Large intestine (tissue), 3 donors: ENCODE results near the gene TMEM271. TPM values are rescaled to one million over a fixed set of nuclear protein-coding genes. Genes with fewer than 3 reads are reported as not detected.
"Not testable (repeated sequence)": the region's sequence is repeated elsewhere in the genome, so short reads cannot be mapped to it uniquely, and the experiment has no call there.

Experiments used
- DNase-seq, 2 donors: peaks; one replicate each; pipeline versions ENCODE4 v3.0.0 to v3.0.0-alpha.2; 2013
- H3K27ac ChIP-seq: one replicate; pipeline ENCODE4 v1.5.1; 2013; ENCODE audit warnings: low read length
- H3K27me3 ChIP-seq: 2 replicates; pipeline ENCODE4 v1.6.1; 2013; ENCODE audit warnings: low read length; ENCODE audit not compliant: control insufficient read depth, insufficient read depth
- H3K36me3 ChIP-seq: 2 replicates; pipeline ENCODE4 v1.6.1; 2013; ENCODE audit warnings: low read length; ENCODE audit not compliant: control insufficient read depth, insufficient read depth
- H3K4me1 ChIP-seq: one replicate; pipeline ENCODE4 v1.6.1; 2013; ENCODE audit warnings: low read length; ENCODE audit not compliant: control insufficient read depth, insufficient read depth
- H3K4me3 ChIP-seq: one replicate; pipeline ENCODE4 v1.5.1; 2013; ENCODE audit warnings: low read length
- H3K9me3 ChIP-seq: one replicate; pipeline ENCODE4 v1.6.1; 2013; ENCODE audit warnings: mild to moderate bottlenecking, low read depth, low read length, moderate library complexity; ENCODE audit not compliant: control insufficient read depth
- WGBS: methylation state at CpG from one replicate; pipeline ENCODE4 v1.1.5; 2013; ENCODE audit warnings: low lambda C conversion rate; ENCODE audit not compliant: insufficient coverage; 5-methylcytosine and 5-hydroxymethylcytosine counted together
- polyA plus RNA-seq: library from polyadenylated mRNA; unstranded; fragments of 120-200 nt; gene quantifications from one replicate; pipeline ENCODE4 v1.2.1, GENCODE V29; 2013

Gene TMEM271
- polyA plus RNA-seq, 1 donor = 0.58 TPM

GRCh38 chr4:560061-560460 lies 16.0 kb downstream of the TMEM271 start:
- Histone ChIP-seq H3K27ac (no peak overlapping the region), H3K27me3 (no peaks in the 10 kb centered on the region), H3K4me3 (no peak overlapping the region), H3K4me1 (no peaks in the 10 kb centered on the region), H3K36me3 (no peaks in the 10 kb centered on the region), H3K9me3 (peaks cover under 1% of the 10 kb centered on the region)
- WGBS = 70% methylated on average over 4 of the region's 9 CpGs
- no peak for DNase-seq

GRCh38 chr4:555566-556275 lies 20.4 kb downstream of the TMEM271 start:
- H3K27me3 ChIP-seq = no peaks in the 10 kb centered on the region
- H3K36me3 ChIP-seq = no peaks in the 10 kb centered on the region
- no CpG with 5 or more reads among the region's 14 CpGs for WGBS
- no peak overlapping the region for H3K4me3 ChIP-seq
- H3K9me3 ChIP-seq = peaks cover 6% of the 10 kb centered on the region
- no peak for DNase-seq
- no peaks in the 10 kb centered on the region for H3K4me1 ChIP-seq
- no peak overlapping the region for H3K27ac ChIP-seq

GRCh38 chr4:554793-555320 lies 21.2 kb downstream of the TMEM271 start:
- no CpG with 5 or more reads among the region's 3 CpGs for WGBS
- H3K27ac ChIP-seq, H3K9me3 ChIP-seq, H3K4me1 ChIP-seq, H3K4me3 ChIP-seq, DNase-seq, H3K27me3 ChIP-seq, H3K36me3 ChIP-seq: not testable (repeated sequence)

- no peaks in the 10 kb centered on the region for H3K4me1 ChIP-seq
- H3K27ac ChIP-seq = no peak overlapping the region
- no peak overlapping the region for H3K4me3 ChIP-seq
- H3K27me3 ChIP-seq = no peaks in the 10 kb centered on the region
- 100% methylated on average over 1 of the region's 5 CpGs for WGBS
- H3K9me3 ChIP-seq = peaks cover 6% of the 10 kb centered on the region
- H3K36me3 ChIP-seq = no peaks in the 10 kb centered on the region
- no peak for DNase-seq
Measured at GRCh38 chr4:552019-552418, 24.1 kb downstream of the TMEM271 start.

- H3K9me3 ChIP-seq, H3K27ac ChIP-seq, H3K27me3 ChIP-seq, H3K4me3 ChIP-seq, H3K36me3 ChIP-seq, DNase-seq, H3K4me1 ChIP-seq: not testable (repeated sequence)
- no CpG with 5 or more reads among the region's 27 CpGs for WGBS
Measured at GRCh38 chr4:550268-550667, 25.8 kb downstream of the TMEM271 start.

GRCh38 chr4:548976-549375 lies 27.1 kb downstream of the TMEM271 start:
- DNase-seq = no peak
- no peak overlapping the region for H3K27ac ChIP-seq
- H3K4me3 ChIP-seq = no peak overlapping the region
- H3K27me3 ChIP-seq = no peaks in the 10 kb centered on the region
- no peaks in the 10 kb centered on the region for H3K36me3 ChIP-seq
- peaks cover 4% of the 10 kb centered on the region for H3K9me3 ChIP-seq
- no peaks in the 10 kb centered on the region for H3K4me1 ChIP-seq
- WGBS = no CpG with 5 or more reads among the region's 8 CpGs

GRCh38 chr4:545612-546011 lies 30.5 kb downstream of the TMEM271 start:
- H3K4me1 ChIP-seq = no peaks in the 10 kb centered on the region
- no CpG with 5 or more reads among the region's 5 CpGs for WGBS
- no peak overlapping the region for H3K4me3 ChIP-seq
- no peaks in the 10 kb centered on the region for H3K9me3 ChIP-seq
- no peak overlapping the region for H3K27ac ChIP-seq
- no peak for DNase-seq
- no peaks in the 10 kb centered on the region for H3K36me3 ChIP-seq
- H3K27me3 ChIP-seq = no peaks in the 10 kb centered on the region

- no CpG with 5 or more reads among the region's 9 CpGs for WGBS
- H3K4me3 ChIP-seq = no peak overlapping the region
- DNase-seq = no peak
- H3K4me1 ChIP-seq = no peaks in the 10 kb centered on the region
- no peaks in the 10 kb centered on the region for H3K27me3 ChIP-seq
- no peaks in the 10 kb centered on the region for H3K9me3 ChIP-seq
- peaks cover under 1% of the 10 kb centered on the region for H3K36me3 ChIP-seq
- H3K27ac ChIP-seq = no peak overlapping the region
Measured at GRCh38 chr4:544386-545105, 31.5 kb downstream of the TMEM271 start.

- Histone ChIP-seq H3K9me3 (no peaks in the 10 kb centered on the region), H3K4me1 (no peaks in the 10 kb centered on the region), H3K4me3 (no peak overlapping the region), H3K27ac (no peak overlapping the region), H3K27me3 (no peaks in the 10 kb centered on the region), H3K36me3 (peaks cover 20% of the 10 kb centered on the region)
- WGBS = no CpG with 5 or more reads among the region's 3 CpGs
- DNase-seq = no peak
Measured at GRCh38 chr4:541271-541670, 34.8 kb downstream of the TMEM271 start.

GRCh38 chr4:538542-539142 lies 37.5 kb downstream of the TMEM271 start:
- Histone ChIP-seq H3K9me3 (peaks cover 3% of the 10 kb centered on the region), H3K27me3 (no peaks in the 10 kb centered on the region), H3K36me3 (peaks cover 38% of the 10 kb centered on the region), H3K27ac (no peak overlapping the region), H3K4me3 (no peak overlapping the region), H3K4me1 (no peaks in the 10 kb centered on the region)
- WGBS = no CpG with 5 or more reads among the region's 8 CpGs
- no peak for DNase-seq
